Stimulated activated naive CD4-positive, alpha-beta T cell treated with Interleukin-2 at 50 U/mL for 16 hours (primary cell): ENCODE results near the gene RELA.
A peak's percentile ranks its signal among the peaks of the same experiment; 100 is the strongest.

ENCODE experiments used
- DNase-seq: peaks from one replicate; lab custom pipeline; 2025; lab: John Stamatoyannopoulos, UW

RELA gene

GRCh38 chr11:65633390-65634108 lies 29.2 kb downstream of the RELA start:
- DNase-seq = no peak

GRCh38 chr11:65630215-65630614 lies 32.5 kb downstream of the RELA start:
- no peak for DNase-seq

- DNase-seq = no peak
These were observed 33.1 kb downstream of the RELA start for GRCh38 chr11:65629579-65629978.

GRCh38 chr11:65627202-65627601 lies 35.5 kb downstream of the RELA start:
- DNase-seq = no peak

GRCh38 chr11:65625628-65626342 lies 36.9 kb downstream of the RELA start:
- peak; percentile 16 for DNase-seq

- no peak for DNase-seq
These were observed 37.6 kb downstream of the RELA start for GRCh38 chr11:65624931-65625627.

GRCh38 chr11:65623852-65624616 lies 38.7 kb downstream of the RELA start:
- DNase-seq = no peak

- no peak for DNase-seq
These were observed 39.5 kb downstream of the RELA start for GRCh38 chr11:65623177-65623576.

GRCh38 chr11:65622011-65622410 lies 40.7 kb downstream of the RELA start:
- DNase-seq = no peak

- DNase-seq = no peak
These were observed 41.3 kb downstream of the RELA start for GRCh38 chr11:65621460-65621859.

- no peak for DNase-seq
These were observed 42.0 kb downstream of the RELA start for GRCh38 chr11:65620666-65621065.

GRCh38 chr11:65619281-65619928 lies 43.3 kb downstream of the RELA start:
- no peak for DNase-seq

GRCh38 chr11:65618763-65619162 lies 44.0 kb downstream of the RELA start:
- DNase-seq = no peak

GRCh38 chr11:65617990-65618751 lies 44.5 kb downstream of the RELA start:
- DNase-seq = no peak

- DNase-seq = no peak
These were observed 45.4 kb downstream of the RELA start for GRCh38 chr11:65617136-65617850.

GRCh38 chr11:65616575-65617001 lies 46.1 kb downstream of the RELA start:
- DNase-seq = no peak

GRCh38 chr11:65615950-65616574 lies 46.7 kb downstream of the RELA start:
- peak; percentile 45 for DNase-seq

GRCh38 chr11:65615229-65615949 lies 47.3 kb downstream of the RELA start, which contains the start of gene PCNX3:
PCNX3 (plus strand) TSS chr11:65615776; CDS start chr11:65616312, 536 bp downstream.
- peak; percentile 100 for DNase-seq
